Caco-2 (cell line): ENCODE measurements around the gene ANKRD50. TPM values are rescaled to one million over a fixed set of nuclear protein-coding genes. Genes with fewer than 3 reads are reported as not detected.

Experiments
- BruUV-seq: library from RNA; stranded (reverse); fragments of 400-500 nt; replicated peaks from 2 replicates; lab custom pipeline; 2021; lab: Mats Ljungman, UMichigan
- CTCF ChIA-PET: fragments of 300-600 bp; sonication (Branson Sonifier 250); formaldehyde crosslinking; loops from one replicate; lab custom pipeline; 2022; ENCODE audit warnings: antibody characterized with exemption; lab: Charles Lee
- POLR2A ChIA-PET: fragments of 300-600 bp; sonication (Branson Sonifier 250); formaldehyde crosslinking; loops from one replicate; lab custom pipeline; 2022; ENCODE audit warnings: antibody characterized with exemption; lab: Charles Lee
- DNase-seq, 2 experiments: peaks; one replicate each; pipeline versions ENCODE4 v3.0.0 to v3.0.0-alpha.2; 2020 to 2022
- H3K27me3 ChIP-seq: replicated peaks from 2 replicates; pipeline ENCODE4 v1.6.0; 2011; ENCODE audit warnings: low read length; ENCODE audit not compliant: control insufficient read depth, insufficient read depth
- H3K36me3 ChIP-seq: 2 replicates; pipeline ENCODE4 v1.5.1; 2011; ENCODE audit warnings: low read length; ENCODE audit not compliant: control insufficient read depth, insufficient read depth
- H3K4me1 ChIP-seq: fragments of 250-450 bp; sonication (Bioruptor Pico); 2 replicates; pipeline ENCODE4 v1.5.1; 2020; ENCODE audit warnings: mild to moderate bottlenecking
- H3K4me3 ChIP-seq: 2 replicates; pipeline ENCODE4 v1.5.1; 2011; ENCODE audit warnings: low read depth, mild to moderate bottlenecking, control low read depth, low read length
- H3K9me3 ChIP-seq: fragments of 250-450 bp; sonication (Bioruptor Pico); 2 replicates; pipeline ENCODE4 v1.5.1; 2020; ENCODE audit warnings: mild to moderate bottlenecking, moderate library complexity
- H3K27ac Mint-ChIP-seq: one replicate; pipeline ENCODE4 v1.8.0; 2022; ENCODE audit warnings: mixed read lengths; ENCODE audit not compliant: unreplicated experiment
- H3K27me3 Mint-ChIP-seq: one replicate; pipeline ENCODE4 v1.8.0; 2022; ENCODE audit warnings: mixed read lengths; ENCODE audit not compliant: insufficient read depth, unreplicated experiment
- H3K36me3 Mint-ChIP-seq: one replicate; pipeline ENCODE4 v1.8.0; 2022; ENCODE audit warnings: mild to moderate bottlenecking, mixed read lengths; ENCODE audit not compliant: insufficient read depth, unreplicated experiment
- H3K4me1 Mint-ChIP-seq: one replicate; pipeline ENCODE4 v1.8.0; 2022; ENCODE audit warnings: low read depth, mixed read lengths; ENCODE audit not compliant: unreplicated experiment
- H3K4me3 Mint-ChIP-seq: one replicate; pipeline ENCODE4 v1.8.0; 2022; ENCODE audit warnings: mild to moderate bottlenecking, moderate library complexity, mixed read lengths; ENCODE audit not compliant: unreplicated experiment
- H3K9me3 Mint-ChIP-seq: one replicate; pipeline ENCODE4 v1.8.0; 2022; ENCODE audit warnings: mixed read lengths; ENCODE audit not compliant: unreplicated experiment
- CTCF ChIP-seq, 2 experiments: fragments of 200-600 bp in 1 of 2; IDR thresholded peaks; 1 replicate in 1 of 2; 2 replicates in 1 of 2; pipeline versions ENCODE4 v1.5.1 to v1.8.0; 2011 to 2022; ENCODE audit warnings: antibody characterized with exemption in 1 of 2, control low read depth in 1 of 2, inconsistent platforms in 1 of 2, low read depth in 1 of 2, low read length in 1 of 2, mild to moderate bottlenecking in 1 of 2, moderate library complexity in 1 of 2; ENCODE audit not compliant: insufficient read depth in 1 of 2, severe bottlenecking in 1 of 2, unreplicated experiment in 1 of 2
- intact Hi-C: fragments of 100-400 bp; cut with micrococcal nuclease; formaldehyde crosslinking; loops from one replicate; pipeline ENCODE4 v1.10.0; 2022; ENCODE audit not compliant: unreplicated experiment
- total RNA-seq: library from RNA; stranded (reverse); gene quantifications from 2 replicates; pipeline ENCODE4 v1.2.3, GENCODE V29; 2022

Gene ANKRD50
- total RNA-seq, 1 experiment from 2014 or later, result 7.0 TPM

- Mint-ChIP-seq H3K36me3 (no peaks in the 10 kb centered on the region), H3K9me3 (no peaks in the 10 kb centered on the region), H3K4me1 (no peaks in the 10 kb centered on the region), H3K27ac (no peak overlapping the region), H3K27me3 (no peaks in the 10 kb centered on the region), H3K4me3 (no peak overlapping the region)
- intact Hi-C loops, result no loop called here
- no peak for TF ChIP-seq CTCF (IDR thresholded peaks at IDR 0.05; ENCODE audit: insufficient read depth in 1 of 2, low read depth in 1 of 2, low read length in 1 of 2, severe bottlenecking in 1 of 2, unreplicated experiment in 1 of 2)
- ChIA-PET POLR2A (no interaction called here), CTCF (no interaction called here)
- Histone ChIP-seq H3K4me3 (no peak overlapping the region), H3K36me3 (no peaks in the 10 kb centered on the region), H3K27me3 (no peaks in the 10 kb centered on the region), H3K4me1 (no peaks in the 10 kb centered on the region), H3K9me3 (no peaks in the 10 kb centered on the region)
- no TSS peak for BruUV-seq
- DNase-seq, result no peak
These were observed 64.9 kb downstream of the ANKRD50 start for GRCh38 chr4:124647599-124647998.

- Histone ChIP-seq H3K36me3 (no peaks in the 10 kb centered on the region), H3K4me3 (no peak overlapping the region), H3K9me3 (no peaks in the 10 kb centered on the region), H3K27me3 (no peaks in the 10 kb centered on the region), H3K4me1 (no peaks in the 10 kb centered on the region)
- CTCF ChIA-PET, result no interaction called here
- no peak overlapping the region for H3K27ac Mint-ChIP-seq
- TF ChIP-seq CTCF (IDR thresholded peaks at IDR 0.05; ENCODE audit: insufficient read depth in 1 of 2, low read depth in 1 of 2, low read length in 1 of 2, severe bottlenecking in 1 of 2, unreplicated experiment in 1 of 2), result no peak
- no peaks in the 10 kb centered on the region for H3K4me1 Mint-ChIP-seq
- no TSS peak for BruUV-seq
- no peaks in the 10 kb centered on the region for H3K9me3 Mint-ChIP-seq
- no peaks in the 10 kb centered on the region for H3K36me3 Mint-ChIP-seq
- DNase-seq, result no peak
- H3K27me3 Mint-ChIP-seq, result no peaks in the 10 kb centered on the region
- intact Hi-C loops, result loop anchor here (5.0 kb wide), 1 partner anchor 68 kb away; the partner anchor contains the start of gene ANKRD50
- POLR2A ChIA-PET, result no interaction called here
- no peak overlapping the region for H3K4me3 Mint-ChIP-seq
These were observed 67.9 kb downstream of the ANKRD50 start for GRCh38 chr4:124644621-124645020.

- intact Hi-C loops, result loop anchor here (5.0 kb wide), 1 partner anchor 69 kb away; the partner anchor contains the start of gene ANKRD50
- H3K4me3 ChIP-seq, result no peak overlapping the region
- no peak for TF ChIP-seq CTCF (IDR thresholded peaks at IDR 0.05; ENCODE audit: insufficient read depth in 1 of 2, low read depth in 1 of 2, low read length in 1 of 2, severe bottlenecking in 1 of 2, unreplicated experiment in 1 of 2)
- Mint-ChIP-seq H3K27me3 (no peaks in the 10 kb centered on the region), H3K9me3 (no peaks in the 10 kb centered on the region), H3K4me3 (no peak overlapping the region), H3K27ac (no peak overlapping the region), H3K4me1 (no peaks in the 10 kb centered on the region), H3K36me3 (no peaks in the 10 kb centered on the region)
- CTCF ChIA-PET, result no interaction called here
- H3K36me3 ChIP-seq, result no peaks in the 10 kb centered on the region
- DNase-seq, result no peak
- POLR2A ChIA-PET, result no interaction called here
- H3K27me3 ChIP-seq, result no peaks in the 10 kb centered on the region
- H3K4me1 ChIP-seq, result no peaks in the 10 kb centered on the region
- no peaks in the 10 kb centered on the region for H3K9me3 ChIP-seq
- BruUV-seq, result no TSS peak
These were observed 69.7 kb downstream of the ANKRD50 start for GRCh38 chr4:124642846-124643245.
